RWPE1 (cell line): Measurements from ENCODE around the gene MBNL1.

ENCODE experiments used
- CTCF ChIA-PET: fragments of 350-600 bp; sonication (Branson Sonifier 250); formaldehyde crosslinking; extraction: SDS; loops from one replicate; lab custom pipeline; 2021; lab: Yijun Ruan, JAX
- POLR2A ChIA-PET: fragments of 400-600 bp; formaldehyde crosslinking; extraction: SDS; loops from one replicate; lab custom pipeline; 2020; ENCODE audit warnings: antibody characterized with exemption; ENCODE audit not compliant: low non-redundant PET; lab: Yijun Ruan, JAX
- DNase-seq: peaks from one replicate; pipeline ENCODE4 v3.0.0; 2012; ENCODE audit warnings: low spot score
- H3K27ac ChIP-seq: fragments of 450-650 bp; 2 replicates; pipeline ENCODE4 v1.5.1; 2017
- TF ChIP-seq, protein P1 (sequence below): fragments of 450-650 bp; conservative IDR thresholded peaks from 2 replicates; pipeline ENCODE4 v1.5.1; 2017; ENCODE audit warnings: low read depth, mild to moderate bottlenecking

Gene MBNL1

DNA sequence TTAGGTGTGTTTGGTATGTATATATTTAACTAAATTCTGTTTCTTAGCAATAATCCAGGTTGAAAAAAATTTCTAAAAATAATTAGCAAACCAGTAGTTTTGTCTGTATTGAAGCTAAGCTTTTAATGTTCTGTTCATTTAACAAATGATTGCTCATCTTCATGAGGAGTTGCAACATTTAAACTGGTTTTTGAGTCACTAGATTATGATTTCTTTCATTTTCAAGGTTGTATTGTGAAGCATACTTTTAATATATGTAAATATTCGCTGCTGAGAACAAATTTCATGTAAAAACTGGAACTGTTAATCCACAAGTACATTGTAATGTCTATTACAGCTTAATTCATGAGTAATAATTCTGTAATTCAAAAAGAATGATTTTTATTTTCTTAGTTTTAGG is 192.7 kb downstream of the MBNL1 start:
- ChIA-PET CTCF (no interaction called here), POLR2A (no interaction called here)
- no peak overlapping the region for H3K27ac ChIP-seq
- TF ChIP-seq, protein P1, sequence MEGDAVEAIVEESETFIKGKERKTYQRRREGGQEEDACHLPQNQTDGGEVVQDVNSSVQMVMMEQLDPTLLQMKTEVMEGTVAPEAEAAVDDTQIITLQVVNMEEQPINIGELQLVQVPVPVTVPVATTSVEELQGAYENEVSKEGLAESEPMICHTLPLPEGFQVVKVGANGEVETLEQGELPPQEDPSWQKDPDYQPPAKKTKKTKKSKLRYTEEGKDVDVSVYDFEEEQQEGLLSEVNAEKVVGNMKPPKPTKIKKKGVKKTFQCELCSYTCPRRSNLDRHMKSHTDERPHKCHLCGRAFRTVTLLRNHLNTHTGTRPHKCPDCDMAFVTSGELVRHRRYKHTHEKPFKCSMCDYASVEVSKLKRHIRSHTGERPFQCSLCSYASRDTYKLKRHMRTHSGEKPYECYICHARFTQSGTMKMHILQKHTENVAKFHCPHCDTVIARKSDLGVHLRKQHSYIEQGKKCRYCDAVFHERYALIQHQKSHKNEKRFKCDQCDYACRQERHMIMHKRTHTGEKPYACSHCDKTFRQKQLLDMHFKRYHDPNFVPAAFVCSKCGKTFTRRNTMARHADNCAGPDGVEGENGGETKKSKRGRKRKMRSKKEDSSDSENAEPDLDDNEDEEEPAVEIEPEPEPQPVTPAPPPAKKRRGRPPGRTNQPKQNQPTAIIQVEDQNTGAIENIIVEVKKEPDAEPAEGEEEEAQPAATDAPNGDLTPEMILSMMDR, result no peak
- no peak for DNase-seq

DNA sequence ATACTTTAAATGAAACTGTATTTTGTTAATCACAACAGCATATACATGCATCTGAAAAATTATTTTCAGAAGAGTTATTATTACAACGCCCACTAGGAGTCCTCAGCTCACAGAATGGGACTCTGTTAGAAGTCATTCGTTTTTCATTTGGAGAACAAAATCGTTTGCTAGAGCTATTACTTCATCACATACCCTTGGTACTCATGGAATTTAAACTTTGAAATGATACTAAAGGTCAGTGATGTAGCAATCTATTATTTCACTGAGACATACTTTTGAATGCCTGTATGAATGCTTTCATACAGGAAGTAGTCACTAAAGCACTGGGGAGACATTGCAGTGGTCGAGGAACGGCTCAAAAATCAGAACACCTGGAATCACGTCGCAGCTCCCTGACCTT is 198.1 kb downstream of the MBNL1 start:
- H3K27ac ChIP-seq, result no peak overlapping the region
- ChIA-PET CTCF (interaction anchor here (0.7 kb wide), 2 partner anchors 24 to 42 kb away, joined by 3 to 6 read pairs; no protein-coding TSS in a partner anchor), POLR2A (no interaction called here)
- DNase-seq, result peak; percentile 11
- TF ChIP-seq, protein P1, result peak; percentile 38

DNA sequence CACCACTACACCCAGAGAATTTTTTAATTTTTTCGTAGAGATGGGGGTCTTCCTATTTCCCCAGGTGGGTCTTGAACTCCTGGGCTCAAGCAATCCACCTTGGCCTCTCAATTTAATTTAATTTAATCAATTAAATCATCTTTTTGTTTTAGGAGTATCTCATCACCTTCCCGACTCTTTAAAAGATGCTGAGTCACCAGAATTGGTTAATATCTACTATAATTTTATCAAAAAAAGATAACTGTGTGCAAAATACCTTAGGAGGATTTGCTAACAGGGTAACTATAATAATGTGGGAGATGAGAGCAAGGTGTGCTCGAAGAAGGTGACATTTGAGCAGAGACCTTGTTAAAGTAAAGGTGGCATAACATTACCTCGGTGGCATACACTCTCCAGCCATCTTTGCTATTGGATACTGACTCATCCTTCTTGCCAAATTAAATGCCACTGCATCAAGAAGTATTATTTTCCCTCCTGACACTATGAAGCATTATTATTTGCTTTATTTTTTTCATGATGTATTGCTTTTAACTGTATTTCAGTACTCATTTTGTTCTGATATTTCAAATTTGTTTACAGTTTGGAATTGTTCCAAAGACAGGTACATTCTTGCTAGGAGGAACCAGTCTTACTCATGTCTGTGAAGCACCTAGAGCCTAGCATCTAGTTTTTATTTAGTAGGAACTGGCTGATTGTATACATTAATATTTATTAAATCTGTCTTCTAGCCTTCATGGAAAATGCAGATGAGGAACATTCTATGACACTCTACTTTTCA is 200.7 kb downstream of the MBNL1 start:
- ChIA-PET CTCF (interaction anchor here (0.6 kb wide), 1 partner anchor 1535 kb away, joined by 3 read pairs; no protein-coding TSS in a partner anchor), POLR2A (no interaction called here)
- no peak for DNase-seq
- H3K27ac ChIP-seq, result no peak overlapping the region
- TF ChIP-seq, protein P1, result no peak

DNA sequence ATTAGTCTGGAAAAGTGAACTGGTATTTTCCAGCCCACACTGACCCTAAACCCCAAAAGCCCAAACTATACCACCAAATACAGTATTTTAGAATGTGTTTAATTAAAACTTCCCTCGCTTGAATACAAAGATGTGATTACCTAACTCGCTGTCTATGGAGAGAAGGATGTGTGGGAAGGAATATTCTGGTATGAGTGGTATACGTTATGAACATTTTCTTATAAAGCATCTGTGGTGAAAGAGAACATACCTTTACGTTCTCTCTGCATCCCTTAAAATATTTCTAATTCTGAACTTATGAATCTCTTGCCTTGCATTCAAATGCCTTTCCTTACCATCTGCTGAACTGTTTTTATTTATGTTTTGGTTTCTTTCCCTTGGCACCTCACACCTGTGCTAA is 201.4 kb downstream of the MBNL1 start:
- ChIA-PET CTCF (no interaction called here), POLR2A (no interaction called here)
- H3K27ac ChIP-seq, result no peak overlapping the region
- no peak for DNase-seq
- TF ChIP-seq, protein P1, result no peak

DNA sequence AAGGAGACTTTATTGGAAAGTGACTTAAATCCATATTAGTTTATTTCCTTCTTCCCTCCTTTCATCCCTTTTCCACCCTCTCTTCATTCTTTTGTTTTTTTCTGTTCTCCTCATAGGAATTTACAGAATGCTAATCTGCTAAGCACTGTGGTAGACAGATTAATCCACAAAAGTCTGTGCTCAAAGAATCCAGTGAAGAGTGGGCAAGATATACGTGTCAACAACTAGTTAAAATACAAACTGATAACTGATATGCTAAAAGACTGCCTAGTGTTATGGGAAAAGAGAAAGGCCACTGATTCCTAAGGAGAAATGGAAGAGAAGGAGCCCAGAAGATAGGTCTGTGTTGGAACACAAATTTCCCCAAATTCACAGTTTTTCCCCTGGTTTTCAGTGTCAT is 202.2 kb downstream of the MBNL1 start:
- POLR2A ChIA-PET, result no interaction called here
- CTCF ChIA-PET, result no interaction called here
- no peak for DNase-seq
- no peak overlapping the region for H3K27ac ChIP-seq
- TF ChIP-seq, protein P1, result no peak

DNA sequence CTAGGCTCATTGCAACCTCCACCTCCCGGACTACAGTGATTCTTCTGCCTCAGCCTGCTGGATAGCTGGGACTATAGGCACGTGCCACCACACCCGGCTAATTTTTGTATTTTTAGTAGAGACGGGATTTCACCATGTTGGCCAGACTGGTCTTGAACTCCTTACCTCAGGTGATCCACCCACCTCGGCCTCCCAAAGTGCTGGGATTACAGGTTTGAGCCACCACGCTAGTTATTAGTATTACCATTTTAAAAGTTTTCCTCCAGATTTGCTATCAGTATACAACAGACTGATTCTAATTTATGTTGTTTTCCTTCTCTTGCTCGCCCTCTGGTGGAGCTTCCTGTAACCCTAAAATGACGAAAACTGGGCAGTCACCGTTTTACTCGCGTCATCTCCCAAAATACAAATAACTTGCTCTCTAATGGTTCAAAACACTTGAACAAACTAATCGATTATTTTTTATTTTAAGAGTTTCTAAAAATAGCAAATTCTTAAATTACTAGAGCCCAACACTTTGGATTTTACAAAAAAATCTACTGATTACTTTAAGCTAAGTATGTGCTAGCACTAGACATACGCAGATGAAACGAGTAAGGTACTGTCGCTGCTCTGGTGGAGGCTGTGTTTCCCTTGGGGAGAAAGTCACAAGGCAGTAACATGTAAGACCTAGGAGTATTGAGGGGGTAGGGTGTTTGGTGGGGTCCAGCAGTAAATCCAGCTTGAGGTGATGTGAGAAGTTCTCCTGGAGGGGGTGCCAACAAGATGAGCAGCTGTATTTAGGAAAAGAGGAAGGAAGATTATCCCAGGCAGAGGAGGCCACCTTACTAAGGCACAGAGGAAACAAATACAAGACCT is 203.3 kb downstream of the MBNL1 start:
- peak; percentile 49 for DNase-seq
- POLR2A ChIA-PET, result no interaction called here
- H3K27ac ChIP-seq, result no peak overlapping the region
- CTCF ChIA-PET, result interaction anchor here (0.5 to 1.1 kb wide), 10 partner anchors 19 to 1318 kb away, joined by 3 to 5 read pairs (median 3); no protein-coding TSS in a partner anchor
- TF ChIP-seq, protein P1, result peak; percentile 57
